HG02870 (cell line): Measurements from ENCODE around the gene TAF4.

Experiments used
- ATAC-seq: cut with Tn5 transposase; IDR thresholded peaks from one replicate; pipeline ENCODE4 v1.9.1; 2021; ENCODE audit warnings: mild to moderate bottlenecking, moderate library complexity; ENCODE audit not compliant: unreplicated experiment

TAF4 gene

GRCh38 chr20:62025394-62025793, 40.3 kb downstream of the TAF4 start:
- ATAC-seq: no peak

DNA sequence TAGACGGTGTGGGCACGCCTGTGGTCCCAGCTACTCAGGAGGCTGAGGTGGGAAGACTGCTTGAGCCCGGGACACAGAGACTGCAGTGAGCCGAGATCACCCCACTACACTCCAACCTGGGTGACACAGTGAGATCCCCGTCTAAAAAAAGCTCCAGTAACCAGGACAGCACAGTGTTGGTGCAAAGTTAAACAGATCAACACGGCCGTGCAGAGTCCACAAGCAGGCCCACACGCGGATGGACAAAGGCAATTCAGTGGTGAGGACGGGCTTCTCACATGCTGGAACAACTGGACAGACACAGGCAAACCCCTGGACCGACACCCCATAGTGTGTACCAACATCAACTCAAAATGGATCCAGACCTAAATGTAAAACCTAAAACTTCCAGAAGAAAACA, 41.7 kb downstream of the TAF4 start:
- ATAC-seq: no peak

- no peak for ATAC-seq
Observed at GRCh38 chr20:62022575-62023139, 43.0 kb downstream of the TAF4 start.

- ATAC-seq: no peak
Observed at GRCh38 chr20:62021793-62022385, 43.8 kb downstream of the TAF4 start.

DNA sequence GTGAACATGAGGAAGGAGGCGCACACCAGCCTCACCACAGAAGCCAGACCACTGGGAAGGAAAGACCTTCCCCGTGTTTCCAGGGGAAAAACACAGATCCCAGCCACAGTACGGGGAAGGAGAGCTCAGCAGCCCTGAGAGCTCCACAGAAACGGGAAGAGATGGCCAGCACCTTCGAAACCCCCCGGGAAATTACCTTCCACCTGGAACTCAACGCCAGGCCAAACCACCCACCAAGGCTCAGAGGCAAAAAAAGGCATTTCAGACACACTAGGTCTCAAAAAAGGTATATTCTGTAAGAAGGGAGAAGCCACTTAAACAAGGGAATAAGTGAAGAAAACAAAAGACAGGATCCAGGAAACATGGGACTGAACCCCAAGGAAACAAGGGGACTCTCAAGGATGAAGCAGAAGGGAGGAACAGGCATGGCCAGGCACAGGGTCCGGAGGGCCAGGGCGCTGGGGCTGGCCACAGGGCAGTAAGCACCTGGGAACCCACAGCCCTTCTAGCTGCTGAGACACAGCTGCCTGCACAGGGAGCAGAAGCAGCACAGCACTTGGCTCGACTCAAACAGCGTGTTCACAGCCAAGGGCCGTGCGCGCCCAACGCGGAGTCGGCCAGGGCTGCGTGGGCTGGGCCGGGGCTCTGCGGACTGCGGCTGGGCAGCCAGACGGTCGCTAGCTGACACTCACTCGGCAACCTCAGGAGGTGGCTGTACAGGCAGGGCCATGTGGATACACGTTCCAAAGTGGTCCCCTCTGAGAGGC, 44.6 kb downstream of the TAF4 start:
- ATAC-seq: no peak

- no peak for ATAC-seq
Observed at GRCh38 chr20:62019881-62020492, 45.7 kb downstream of the TAF4 start.

- ATAC-seq: no peak
Observed at GRCh38 chr20:62019144-62019805, 46.4 kb downstream of the TAF4 start.

- no peak for ATAC-seq
Observed at GRCh38 chr20:62018437-62019143, 47.1 kb downstream of the TAF4 start.

DNA sequence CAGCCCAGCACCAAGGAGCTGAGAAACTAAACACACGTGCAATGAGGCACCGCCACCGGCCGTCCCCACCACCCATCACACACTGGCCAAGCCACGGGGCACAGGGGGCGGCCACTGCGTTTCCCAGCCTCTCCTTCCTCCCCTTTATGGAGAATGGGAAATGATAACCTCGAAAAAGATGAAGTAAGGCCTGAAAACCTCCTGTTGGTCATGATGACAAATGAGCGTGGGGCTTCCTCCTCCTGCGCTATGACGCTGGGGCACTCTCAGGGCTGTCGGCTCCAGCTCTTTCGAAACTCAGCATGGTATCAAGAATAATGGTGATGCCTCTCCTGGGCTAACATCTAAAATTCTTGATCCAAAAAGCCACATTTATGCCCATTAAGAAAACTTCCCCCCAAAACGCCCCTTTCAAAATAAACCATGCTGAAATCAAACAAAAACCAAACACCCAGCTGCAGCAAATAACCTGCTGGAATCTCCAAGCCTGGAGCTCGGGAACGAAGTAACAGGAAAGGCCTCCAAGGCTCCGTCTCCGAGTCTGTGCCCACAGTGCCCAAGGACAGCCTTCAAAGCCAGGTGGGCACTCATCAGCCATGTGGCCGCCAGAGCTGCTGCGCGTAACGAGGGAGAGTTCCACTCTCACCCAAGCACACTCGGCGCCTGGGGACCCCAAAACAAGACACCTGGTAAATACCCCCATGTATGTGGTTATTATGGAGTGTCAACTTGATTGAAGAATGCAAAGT, 50.0 kb downstream of the TAF4 start:
- ATAC-seq: no peak

GRCh38 chr20:62014889-62015537, 50.7 kb downstream of the TAF4 start:
- no peak for ATAC-seq

GRCh38 chr20:62014488-62014775, 51.2 kb downstream of the TAF4 start:
- no peak for ATAC-seq

DNA sequence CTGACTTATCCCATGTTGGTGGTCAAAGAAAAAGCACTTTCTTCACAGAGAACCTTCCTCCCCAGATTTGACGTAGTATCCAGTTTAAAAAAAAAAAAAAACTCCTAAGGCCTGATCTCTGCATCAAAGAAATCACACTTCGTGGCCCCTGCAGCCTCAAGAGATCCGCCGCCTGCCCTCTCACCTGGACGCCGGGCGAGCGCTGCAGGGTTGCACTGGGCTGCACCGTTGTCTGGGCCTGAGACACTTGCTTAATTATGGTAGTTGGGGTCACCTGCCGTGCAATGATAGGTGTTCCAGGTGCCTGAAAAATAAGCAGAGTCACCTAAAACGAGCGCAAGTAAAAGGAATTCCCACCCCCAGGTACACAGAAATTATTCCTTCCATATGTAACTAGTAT, 53.0 kb downstream of the TAF4 start:
- ATAC-seq: no peak

GRCh38 chr20:62011938-62012534, 53.6 kb downstream of the TAF4 start:
- ATAC-seq: no peak

DNA sequence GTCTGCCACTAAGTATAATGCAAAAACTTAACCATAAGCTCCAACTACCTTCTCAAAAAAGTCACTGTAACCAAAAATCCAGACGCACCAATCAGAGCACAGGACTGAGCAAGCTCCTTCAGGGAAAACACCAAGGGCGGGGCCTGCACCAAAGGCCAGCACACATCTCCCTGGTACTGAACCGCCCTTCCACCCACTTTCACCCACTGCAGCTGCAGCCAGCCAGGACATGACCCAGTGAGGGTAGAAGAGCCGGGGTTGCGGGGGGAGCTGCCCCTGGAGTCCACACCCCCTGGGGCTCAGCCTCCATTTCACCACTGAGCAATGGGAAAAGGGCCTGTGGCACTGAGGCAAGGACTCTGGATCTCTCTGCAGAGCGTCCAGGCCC, 54.3 kb downstream of the TAF4 start:
- ATAC-seq: no peak

DNA sequence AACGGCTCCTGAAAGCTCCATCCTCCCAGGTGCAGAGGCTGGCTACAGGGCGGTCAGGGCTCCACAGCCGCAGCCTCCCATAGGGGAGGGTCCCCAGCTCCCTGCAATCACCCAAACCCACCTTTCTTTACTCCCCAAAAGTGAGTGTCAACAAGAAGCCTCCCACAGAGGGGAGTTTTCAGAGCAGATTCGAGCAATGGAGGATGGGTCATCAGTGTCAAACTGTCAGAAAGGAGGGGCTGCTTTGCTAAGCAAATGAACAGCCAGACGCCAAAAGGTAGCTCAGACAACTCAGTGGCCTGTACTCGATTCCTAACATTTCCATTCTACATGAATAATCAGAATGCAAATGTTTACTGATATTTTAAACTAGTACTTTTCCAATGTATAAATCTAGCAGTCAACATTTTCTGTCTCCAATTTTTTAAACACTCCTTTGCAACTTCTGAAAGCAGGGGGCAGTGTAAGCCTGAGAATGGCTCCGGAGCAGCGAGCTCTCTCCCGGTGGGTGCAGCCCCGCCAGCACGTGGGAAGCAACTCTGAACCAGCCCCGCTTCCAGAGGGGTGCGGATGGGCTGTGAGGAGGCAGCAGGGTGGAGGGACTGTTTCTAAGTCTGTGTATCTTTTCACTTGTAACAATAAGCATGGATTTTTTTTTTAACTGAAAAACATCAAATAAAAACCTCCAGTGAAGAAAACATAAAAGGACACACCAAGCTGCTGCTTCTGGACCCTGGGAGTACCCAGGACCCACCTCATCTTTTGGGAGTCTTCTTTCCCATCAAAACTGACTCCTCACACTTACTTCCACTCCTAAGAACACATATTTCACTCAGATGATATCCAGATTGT, 54.9 kb downstream of the TAF4 start:
- ATAC-seq: no peak

DNA sequence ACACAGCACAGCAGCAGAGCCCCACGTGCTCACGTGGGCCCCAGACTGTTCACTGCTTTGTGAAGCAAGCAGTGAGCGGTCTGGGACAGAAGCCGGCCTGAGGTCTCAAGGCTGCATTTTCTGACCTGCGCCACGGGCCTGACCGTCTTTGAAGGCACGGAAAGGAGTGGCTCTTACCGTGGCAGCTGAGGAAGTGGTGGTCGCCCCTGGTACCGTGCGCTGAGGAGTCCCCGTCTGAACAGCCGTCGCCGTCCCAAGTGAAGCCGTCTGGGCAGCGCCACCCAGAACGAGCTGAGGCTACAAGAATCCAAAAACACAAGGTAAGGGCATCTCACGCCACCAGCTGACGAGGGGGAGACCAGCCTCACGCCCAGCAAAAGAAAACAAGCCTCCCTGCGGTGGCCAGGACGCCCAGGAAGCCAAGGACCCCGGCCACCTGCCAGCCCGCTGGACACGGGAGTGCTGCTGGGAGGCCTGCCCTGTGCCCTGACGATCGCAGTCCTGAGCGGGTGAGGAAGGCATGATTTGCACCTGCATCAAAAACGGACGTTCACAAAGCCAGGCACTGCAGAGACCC, 55.7 kb downstream of the TAF4 start:
- no peak for ATAC-seq

DNA sequence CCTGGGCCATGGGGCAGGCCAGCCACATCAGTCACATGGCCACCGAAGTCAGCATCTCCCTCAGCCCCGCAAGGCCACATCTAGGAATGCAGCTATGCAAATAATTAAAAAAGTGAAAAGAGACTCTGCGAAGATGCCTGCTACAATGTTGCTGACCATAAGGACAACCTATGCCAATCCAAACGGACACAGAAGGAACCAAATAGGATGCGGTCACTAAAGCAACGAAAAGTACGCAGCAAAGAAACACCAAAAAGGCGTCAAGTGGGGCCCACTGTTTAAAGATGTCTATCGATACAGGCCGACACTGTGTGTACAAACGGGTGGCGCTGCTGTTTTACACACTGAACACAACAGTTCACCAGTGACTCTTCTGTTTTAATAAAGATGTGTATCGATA, 56.4 kb downstream of the TAF4 start:
- ATAC-seq: no peak

GRCh38 chr20:62008643-62009183, 57.0 kb downstream of the TAF4 start:
- ATAC-seq: no peak
